HG03558 (cell line): ENCODE results near the gene TMX3.

Experiments
- ATAC-seq: cut with Tn5 transposase; IDR thresholded peaks from one replicate; pipeline ENCODE4 v1.9.1; 2021; ENCODE audit warnings: moderate number of reproducible peaks; ENCODE audit not compliant: unreplicated experiment; ENCODE audit errors: extremely low read depth

TMX3 gene

GRCh38 chr18:68627812-68628211 is 87.1 kb downstream of the TMX3 start:
- no peak for ATAC-seq
